ENCODE results near the gene FAM227B.
"Not testable (repeated sequence)": the region's sequence is repeated elsewhere in the genome, so short reads cannot be mapped to it uniquely, and the experiment has no call there.

Gene FAM227B, protein sequence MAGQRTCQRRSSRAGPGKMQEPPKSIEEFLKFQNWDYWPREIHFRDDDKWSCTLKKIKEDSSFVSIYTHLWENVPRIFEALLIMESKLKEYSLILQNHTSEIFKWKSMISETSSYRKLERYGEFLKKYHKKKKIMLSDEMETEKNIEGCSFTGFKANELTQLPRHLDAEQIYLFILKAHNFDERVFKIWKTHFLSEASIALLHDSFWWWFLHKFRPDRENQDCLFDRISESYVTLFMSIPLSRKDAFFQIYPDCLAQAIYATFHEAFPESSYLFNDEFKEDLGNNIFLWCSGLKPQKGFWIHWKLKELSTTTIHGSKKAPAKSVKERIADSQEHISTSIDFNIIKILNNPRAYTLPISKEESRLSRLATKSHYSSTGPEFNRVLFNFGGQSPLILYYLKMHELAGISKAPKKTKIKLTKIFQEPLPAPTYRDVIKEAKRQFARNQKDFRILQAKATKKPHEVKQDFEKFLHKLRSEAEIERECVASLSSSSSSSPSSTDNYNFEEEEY

DNA sequence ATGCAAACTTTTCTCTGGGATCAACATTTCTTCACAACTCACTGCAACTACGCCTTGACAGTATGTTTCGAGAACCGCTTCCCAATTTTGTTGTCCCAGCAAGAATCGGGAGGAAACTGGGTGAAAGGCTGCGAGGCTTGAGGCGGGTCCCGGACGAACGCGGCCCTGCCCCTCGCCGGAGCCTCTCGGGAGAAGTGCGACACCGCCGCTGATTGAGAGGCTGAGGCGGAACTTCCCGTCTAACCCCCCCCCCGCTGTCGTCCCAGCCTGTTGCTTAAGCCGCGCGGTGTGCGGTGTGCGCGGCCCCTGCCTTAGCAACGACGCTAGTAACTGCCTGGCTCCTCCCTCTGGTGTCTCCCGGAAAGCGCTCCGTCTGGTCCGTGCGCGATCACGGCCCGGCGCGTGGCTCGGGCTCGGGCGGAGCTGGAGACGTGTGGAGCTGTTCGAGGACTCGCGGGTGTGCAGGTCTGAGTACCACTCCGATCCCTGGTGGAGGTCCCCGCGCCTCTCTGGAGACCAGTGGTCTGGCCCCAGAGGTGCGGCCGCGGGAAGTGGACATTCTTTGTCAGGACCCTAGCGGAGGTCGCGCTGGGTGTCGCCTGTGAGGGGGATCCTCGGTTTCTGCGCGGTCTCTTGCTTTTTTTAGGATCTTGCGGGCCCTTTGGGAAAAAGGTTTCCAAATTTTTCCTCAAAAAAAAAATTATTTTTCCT, at the start of gene FAM227B, which contains the start of gene DTWD1:
Gene FAM227B, minus strand, starts transcription at position 161 of the 711 bp plus-strand sequence. CDS start 5,647 bp downstream, outside the sequence.
Gene DTWD1, plus strand, starts transcription at position 391 of the 711 bp plus-strand sequence. CDS start 4,120 bp downstream, outside the sequence.
- peak; percentile 99 for DNase-seq

DNA sequence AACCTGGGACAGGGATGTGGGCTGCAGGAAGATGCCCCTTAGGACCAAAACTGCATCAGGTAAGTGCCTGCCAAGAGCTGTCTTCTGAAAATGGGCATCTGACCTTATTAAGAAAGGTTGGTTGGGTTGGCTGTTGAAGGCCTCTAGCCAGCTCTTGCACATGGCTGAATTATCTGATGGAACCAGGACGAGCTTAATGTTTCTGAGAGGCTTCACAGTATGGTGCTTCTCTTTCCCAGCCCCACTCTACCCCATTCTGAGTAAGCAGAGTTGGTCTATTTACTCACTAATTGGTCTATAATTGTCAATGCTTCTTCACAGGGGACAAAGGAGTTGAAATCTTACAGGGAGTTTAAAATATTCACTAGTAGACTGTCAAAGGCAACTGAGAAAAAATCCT, 48.7 kb upstream of the FAM227B start:
- no peak for DNase-seq

DNA sequence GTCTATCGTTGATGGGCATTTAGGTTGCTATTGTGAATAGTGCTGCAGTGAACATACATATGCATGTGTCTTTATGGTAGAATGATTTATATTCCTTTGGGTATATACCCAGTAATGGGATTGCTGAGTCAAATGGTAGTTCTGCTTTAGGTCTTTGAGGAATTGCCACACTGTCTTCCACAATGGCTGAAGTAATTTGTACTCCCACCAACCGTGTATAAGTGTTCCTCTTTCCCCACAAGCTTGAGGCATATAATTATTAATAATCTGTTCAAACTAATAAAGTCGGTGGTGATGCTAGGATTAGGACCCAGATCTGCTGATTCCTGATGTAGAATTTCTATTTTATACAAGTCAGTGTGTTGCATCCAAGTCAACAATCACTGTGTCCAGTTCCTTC, 45.9 kb upstream of the FAM227B start:
- DNase-seq, result not testable (repeated sequence)

DNA sequence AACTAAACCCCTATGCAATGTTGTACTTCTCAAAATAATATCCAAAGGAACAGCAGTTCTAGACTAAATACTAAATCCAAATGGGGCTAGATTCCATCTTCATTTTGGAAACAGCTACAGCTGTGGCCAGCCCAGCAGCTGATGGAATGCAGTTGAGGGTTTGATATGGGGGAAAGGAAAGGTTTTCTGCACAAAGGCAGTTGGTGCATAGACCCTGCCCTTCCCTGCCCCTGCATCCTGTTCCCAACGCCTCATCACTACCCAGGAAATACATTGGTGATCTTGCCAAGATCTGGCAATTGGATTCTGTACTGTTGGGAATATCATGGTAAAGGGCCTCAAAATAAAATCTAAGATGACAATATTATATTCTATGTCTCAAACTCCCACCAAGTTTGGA, 44.1 kb upstream of the FAM227B start:
- no peak for DNase-seq

DNA sequence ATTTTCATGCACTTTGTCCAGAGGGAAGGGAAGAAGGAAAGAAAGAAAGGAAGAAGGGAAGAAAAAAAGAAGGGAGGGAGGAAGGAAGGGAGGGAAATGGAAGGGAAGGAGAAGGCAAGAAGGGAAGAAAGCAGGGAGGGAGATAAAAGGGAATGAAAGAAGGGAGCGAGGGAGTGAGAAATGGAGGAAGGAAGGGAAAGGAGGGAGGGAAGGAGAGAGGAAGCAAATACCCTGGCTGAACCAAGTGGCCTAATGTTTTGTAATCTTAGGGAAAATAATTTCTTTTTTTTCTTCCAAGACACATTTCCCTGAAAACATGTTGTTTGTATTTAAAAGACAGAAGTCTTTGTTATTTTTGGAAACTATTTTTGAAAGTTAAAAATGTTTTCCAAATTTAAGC, 36.1 kb upstream of the FAM227B start:
- DNase-seq, result no peak

DNA sequence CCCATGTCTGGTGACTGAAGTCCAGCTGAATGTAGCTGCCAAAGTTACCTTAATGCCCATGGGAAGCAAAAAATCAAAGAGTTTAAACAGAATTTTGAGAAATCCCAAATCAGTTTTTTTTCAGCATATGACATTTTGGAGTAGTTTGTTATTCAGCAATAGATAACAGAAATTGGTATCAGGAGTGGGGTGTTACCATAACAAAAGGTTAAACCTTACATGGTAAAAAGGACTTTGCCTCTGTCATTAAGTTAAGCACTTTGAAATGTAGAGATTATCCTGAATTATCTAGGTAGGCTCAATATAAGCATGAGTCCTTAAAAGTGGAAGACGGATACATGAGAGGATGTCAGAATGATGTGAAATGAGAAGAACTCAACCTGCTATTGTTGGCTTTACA, 32.3 kb upstream of the FAM227B start:
- DNase-seq, result no peak

DNA sequence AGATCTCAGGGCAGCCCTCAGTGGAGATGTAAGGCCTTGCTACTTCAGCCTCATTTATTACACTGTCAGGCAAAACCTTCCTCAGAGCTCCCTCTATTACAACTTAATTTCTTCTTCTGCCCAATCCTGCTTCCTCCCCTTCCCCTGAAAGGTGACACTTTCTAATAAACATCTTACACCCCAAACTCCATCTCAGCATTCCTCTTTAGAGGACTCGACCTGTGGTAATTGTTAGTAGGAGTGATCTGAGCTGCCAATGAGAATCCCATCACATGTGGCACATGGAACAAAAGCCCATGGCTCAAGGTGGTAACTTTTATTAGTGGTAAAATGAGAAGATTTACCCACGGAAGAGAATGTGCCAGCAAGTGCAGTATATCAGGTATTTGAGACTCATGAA, 30.1 kb upstream of the FAM227B start:
- no peak for DNase-seq

DNA sequence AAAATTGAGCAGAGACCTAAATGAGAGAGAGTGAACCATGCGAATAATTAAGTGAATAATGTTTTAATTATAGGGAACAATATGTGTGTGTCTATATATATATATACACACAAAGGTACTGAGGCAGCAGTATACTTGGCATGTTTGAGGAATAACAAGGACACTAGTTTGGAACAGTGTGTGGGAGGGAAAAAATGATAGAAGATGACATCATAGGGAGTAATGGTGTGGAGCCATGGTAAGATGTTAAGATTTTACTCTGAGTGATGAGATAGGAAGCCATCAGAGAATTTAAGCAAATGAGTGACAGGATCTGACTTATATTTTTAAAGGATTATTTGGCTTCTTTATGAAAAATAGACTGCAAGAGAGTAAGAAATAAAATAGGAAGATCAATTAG, 29.4 kb upstream of the FAM227B start:
- no peak for DNase-seq

DNA sequence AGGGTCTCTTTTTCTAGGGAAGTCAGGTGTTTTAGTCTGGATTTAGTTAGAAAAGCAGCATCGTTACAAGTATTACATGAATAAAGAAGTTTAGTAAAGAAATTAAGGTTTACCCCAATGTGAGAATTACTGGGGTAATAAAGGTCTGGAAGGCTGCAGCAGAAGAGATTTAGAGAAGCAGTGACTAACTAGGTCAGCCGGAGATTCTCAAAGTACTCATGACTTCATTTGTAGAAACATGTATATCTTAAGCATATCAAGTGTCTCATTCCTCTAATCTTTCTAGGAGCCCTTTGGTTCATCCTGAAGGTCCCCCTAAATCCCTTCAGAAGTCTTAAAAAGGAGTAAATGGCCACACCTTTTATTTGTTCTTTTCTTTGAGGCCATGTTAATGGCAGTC, 26.3 kb upstream of the FAM227B start:
- no peak for DNase-seq

DNA sequence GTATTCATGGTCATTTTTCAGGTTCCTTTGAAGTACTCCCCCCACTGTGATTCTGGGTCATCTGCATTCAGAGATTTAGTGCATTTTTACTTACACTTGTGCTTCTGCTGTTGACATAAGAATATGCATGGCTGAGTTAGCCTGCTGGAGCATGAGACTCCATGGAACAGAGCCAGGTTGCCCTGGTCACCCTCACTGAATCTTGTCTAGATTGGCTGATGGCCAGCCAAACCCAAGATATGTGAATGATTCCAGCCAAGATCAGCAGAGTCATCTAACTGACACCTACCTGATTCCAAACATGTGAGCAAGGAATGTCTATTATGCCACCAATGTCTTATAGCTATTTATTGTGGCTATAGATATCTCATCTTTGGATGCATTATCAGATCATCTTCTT, 25.3 kb upstream of the FAM227B start:
- DNase-seq, result no peak

DNA sequence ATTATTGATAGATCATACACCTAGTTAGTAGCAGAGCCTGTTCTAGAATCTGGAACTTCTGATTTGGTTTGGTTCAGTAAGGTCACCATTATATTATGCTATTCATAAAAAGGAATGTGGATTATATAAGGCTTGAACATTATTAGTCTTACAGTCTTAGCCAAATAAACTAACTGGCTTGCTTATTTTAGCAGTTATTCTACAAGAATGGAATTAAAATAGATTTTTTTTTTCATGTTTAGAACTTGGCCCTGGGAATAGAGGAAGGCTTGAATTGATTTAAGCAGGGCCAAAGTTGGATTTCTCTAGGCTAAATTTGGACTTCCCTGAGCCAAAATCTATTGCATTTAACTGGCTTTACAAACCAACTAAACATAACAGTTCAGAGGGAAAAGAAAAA, 24.7 kb upstream of the FAM227B start:
- no peak for DNase-seq

DNA sequence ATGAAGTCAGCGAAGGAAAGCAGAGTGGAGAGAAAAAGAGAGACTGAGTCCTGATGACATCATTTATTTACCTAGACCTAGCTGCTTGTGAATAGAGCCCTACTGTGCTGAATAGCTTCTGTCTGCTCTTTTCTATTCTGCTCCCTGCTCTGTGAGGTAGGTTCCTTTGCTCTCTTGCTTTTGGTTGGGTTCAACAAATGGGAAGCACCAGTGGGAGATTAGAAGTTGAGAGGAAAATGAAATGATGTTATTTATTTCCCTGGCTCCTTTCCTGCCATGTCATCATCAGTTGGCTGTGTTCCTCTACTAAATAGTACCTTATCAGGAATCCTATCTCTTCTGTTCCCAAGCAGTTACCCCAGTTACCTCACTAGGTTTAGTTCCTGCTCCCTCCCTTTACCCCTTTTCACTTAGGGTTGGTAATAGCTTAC, 23.8 kb upstream of the FAM227B start:
- no peak for DNase-seq

DNA sequence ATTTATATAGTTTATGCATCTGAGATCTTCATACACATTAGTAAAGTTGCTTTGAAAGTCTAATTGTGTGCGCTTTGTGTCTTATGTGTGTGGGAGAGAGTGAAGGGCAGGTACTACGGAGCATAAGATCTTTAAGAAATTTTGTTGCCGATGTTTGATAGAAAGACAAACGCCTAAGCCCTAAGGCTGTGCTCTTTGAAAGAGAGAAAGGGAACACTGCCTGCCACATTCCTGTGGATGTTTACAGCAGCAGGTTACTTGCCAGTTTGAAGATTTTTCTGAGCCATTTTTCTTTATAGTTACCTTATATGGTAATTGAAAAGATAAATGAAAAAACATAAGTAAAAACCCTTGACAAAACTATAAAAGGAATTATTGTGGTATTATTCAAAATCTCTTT, 17.2 kb upstream of the FAM227B start:
- DNase-seq, result no peak

DNA sequence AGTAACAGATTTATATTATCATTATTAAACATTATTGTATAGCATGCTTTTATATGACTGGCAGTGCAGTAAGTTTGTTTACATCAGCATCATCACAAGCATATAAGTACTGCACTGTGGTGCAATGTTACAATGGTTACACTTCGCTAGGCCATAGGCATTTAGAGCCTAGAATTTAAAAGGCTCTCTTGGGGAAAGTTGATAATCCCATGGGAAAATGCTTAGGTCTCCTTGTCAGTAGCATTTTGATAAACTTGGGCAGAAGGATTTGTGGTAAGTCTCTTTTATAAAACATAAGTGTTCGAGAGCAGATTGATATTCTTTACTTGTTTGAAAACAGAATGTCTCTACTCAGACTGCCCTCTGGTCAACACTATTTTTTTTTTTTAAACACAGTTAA, 7.8 kb upstream of the FAM227B start:
- DNase-seq, result no peak

DNA sequence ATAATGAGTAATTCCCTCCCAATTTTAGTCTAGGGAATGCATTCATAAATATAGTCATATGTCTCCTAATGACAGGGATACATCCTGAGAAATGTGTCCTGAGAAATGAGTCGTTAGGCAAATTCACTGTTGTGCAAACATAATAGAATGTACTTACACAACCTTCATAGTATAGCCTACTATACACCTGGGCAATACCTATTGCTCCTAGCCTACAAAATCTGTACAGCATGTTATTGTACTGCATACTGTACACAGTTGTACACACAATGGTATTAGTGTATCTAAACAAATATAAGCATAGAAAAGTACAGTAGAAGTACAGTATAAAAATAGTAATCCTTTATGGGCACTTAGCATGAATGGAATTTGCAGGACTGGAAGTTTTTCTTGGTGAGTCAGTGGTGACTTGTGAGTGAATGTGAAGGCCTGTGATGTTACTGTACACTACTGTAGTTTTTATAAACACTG, 6.8 kb upstream of the FAM227B start:
- no peak for DNase-seq

DNA sequence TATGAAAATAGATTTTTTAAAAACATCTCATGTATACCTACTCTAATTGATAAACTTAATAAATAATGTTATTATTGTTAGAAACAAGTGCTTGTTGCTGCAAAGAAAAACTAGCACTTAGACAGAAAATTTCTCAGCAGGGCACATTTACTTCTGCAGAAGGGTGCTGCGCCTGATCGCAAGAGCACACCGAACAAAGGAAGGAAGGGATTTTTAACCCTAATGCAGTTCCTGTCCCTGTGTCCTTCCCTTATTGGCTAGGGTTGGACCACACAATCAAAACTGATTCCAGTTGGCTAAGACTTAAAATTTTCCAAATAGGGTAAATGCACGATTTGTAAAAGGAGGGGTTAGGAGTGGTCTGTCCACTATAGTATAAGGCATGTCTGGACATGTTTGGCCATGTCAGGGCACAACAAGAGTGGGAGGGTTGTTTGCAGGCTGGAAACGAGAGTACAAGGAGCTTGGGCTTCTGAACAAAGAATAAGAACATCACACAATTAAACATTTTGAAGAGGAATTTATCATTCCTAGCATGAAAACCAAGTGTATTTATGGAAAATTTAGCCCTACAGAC, 4.9 kb upstream of the FAM227B start:
- DNase-seq, result no peak

DNA sequence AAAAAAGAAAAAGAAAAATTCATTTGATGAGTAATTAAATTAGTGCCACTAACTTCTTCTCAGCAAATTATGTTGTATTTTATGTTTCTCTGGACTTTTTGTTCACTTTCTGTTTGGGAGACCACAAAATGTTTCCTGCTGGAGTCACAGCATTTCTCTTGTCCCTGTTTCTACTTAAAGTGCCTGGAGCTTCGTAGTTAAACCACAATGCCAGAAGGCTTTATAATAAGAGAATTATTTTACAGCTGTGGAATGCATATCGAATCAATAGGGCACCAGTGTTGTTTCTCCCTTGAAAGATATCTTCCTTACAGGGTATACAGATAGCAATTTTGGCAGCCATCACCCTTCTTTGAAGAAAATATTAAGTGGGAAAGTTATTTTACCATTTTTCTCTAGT, 3.4 kb upstream of the FAM227B start:
- DNase-seq, result no peak

DNA sequence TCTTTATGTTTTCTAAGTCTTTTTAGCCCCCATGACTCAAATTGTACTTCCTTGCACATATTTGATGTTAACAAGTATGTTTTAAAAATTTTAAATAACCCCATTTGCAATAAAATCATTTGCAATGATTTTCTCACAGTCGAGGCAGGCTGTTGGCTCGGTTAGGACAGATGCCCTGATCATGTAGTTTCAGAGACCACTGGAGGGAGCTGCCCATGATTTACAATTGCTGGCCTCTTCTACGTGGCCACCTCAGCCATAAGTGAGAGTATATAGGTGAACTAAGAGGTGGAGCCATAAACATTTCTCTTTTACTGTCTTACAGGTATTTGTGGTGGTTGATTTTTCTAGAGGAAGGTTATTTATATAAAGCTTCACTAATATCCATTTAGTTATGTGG, 1.9 kb upstream of the FAM227B start:
- peak; percentile 4 for DNase-seq

DNA sequence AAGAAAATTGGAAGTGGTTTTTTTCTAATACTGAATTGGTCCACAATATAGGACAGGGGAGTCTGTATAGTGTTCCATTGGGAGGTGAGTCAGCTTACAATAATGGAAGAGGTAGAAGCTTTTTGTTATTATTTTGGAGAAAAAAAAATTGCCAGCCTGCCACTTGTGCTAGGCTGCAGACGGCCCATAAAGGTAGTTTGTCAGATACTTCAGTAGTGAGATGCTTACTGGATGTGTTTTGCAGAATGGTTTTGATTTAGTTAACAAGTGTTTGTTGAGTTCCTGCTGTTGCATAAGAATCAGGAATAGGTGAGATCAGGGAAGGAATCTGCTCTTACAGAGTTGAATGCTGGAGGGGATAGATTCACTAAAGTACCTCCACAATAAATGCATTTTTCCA, 1.3 kb upstream of the FAM227B start:
- no peak for DNase-seq

DNA sequence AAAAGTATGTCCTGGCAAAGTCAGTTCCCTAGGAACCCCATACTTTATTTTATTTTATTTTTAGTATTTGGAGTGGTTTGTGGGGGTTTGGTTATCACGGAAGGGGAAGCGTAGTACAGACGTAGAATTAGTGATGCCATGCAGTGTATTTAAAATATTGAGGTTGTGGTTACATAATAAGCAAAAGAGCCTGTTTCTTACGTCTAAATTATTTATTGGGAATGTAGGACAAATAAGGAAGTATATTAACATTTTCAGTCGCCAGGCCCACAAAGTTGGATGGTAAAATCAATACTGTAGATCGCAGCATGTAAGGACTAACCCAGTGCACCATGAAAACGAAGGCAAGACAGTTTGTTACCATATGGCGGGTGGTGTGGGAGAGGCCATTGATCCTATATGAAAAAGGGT, 788 bp upstream of the FAM227B start:
- DNase-seq, result peak; percentile 61

DNA sequence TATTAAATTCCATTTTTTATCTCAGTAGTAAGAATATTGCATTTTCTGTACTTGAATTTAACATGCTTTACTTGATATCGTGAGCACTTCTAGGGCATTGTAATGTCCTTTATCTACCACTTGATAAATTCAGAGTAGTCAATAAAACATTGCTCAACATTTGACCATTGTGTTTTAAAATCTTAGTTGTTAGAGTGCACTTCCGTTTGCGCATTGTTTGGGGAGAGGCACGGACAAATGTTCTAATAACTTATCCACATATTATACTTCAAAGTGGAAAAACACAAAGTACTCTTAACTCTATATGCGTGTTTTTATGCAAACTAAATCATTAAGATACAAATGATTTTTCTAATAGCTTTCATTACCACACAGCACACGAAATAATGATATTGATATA, 419 bp downstream of the FAM227B start:
- no peak for DNase-seq

DNA sequence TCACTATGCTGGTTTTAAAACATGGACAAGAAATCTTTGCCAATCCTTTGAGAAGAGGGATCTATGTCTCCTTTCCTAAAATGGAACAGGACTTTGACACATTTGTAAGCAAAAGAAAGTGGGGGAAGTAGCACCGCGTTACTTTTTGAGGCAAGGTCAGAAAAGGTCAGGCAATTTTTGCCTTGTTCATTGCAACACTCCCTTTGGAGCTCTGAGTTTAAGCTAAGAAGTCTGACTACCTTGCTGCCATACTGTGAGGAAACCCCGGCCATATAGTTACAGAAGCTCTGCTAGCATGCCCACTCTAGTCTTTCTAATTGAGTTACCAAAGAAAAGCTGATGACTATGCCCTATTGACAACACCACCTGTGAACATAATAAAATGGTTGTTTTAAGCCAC, 1.4 kb downstream of the FAM227B start:
- no peak for DNase-seq

DNA sequence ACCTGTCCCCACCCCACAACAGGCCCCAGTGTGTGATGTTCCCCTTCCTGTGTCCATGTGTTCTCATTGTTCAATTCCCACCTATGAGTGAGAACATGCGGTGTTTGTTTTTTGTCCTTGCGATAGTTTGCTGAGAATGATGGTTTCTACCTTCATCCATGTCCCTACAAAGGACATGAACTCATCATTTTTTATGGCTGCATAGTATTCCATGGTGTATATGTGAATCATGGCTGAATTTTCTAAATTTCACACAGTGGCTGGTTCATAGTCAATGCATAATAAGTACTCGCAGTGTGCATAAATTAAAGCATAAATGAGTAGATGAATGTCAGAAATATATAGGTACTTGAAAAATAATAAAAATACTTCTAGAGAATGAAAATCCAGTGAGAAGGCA, 8.4 kb downstream of the FAM227B start:
- not testable (repeated sequence) for DNase-seq
